HL-60 (cell line): Measurements from ENCODE around the gene NUTM1.

Experiments
- DNase-seq, 2 experiments: peaks; one replicate each; pipeline ENCODE4 v3.0.0-alpha.2; 2010 to 2020; ENCODE audit warnings: low read depth in 1 of 2, low spot score in 1 of 2
- H3K27ac ChIP-seq: fragments of 250-450 bp; sonication (Bioruptor Pico); replicated peaks from 2 replicates; pipeline ENCODE4 v1.5.1; 2020; ENCODE audit warnings: mild to moderate bottlenecking, moderate library complexity
- H3K27me3 ChIP-seq: fragments of 250-450 bp; sonication (Bioruptor Pico); 2 replicates; pipeline ENCODE4 v1.5.1; 2021; ENCODE audit warnings: mild to moderate bottlenecking, moderate library complexity; ENCODE audit not compliant: insufficient read depth, poor library complexity, severe bottlenecking
- H3K4me3 ChIP-seq: replicated peaks from 2 replicates; pipeline ENCODE4 v1.5.1; 2011; ENCODE audit warnings: mild to moderate bottlenecking, control low read depth, low read length; ENCODE audit not compliant: insufficient read depth
- GABPA ChIP-seq: IDR thresholded peaks from 2 replicates; pipeline ENCODE4 v1.6.1; 2012; ENCODE audit warnings: low read depth
- POLR2AphosphoS5 ChIP-seq: IDR thresholded peaks from 2 replicates; pipeline ENCODE4 v1.6.1; 2012; ENCODE audit warnings: low read depth
- SPI1 ChIP-seq: IDR thresholded peaks from 2 replicates; pipeline ENCODE4 v1.6.1; 2012; ENCODE audit warnings: low read depth, mild to moderate bottlenecking, borderline replicate concordance
- TF ChIP-seq, protein P1 (sequence below): IDR thresholded peaks from one replicate; pipeline ENCODE4 v1.5.1; 2011; ENCODE audit warnings: low read length, control low read depth, inconsistent platforms; ENCODE audit not compliant: insufficient read depth
- TF ChIP-seq, protein P2 (sequence below): IDR thresholded peaks from 2 replicates; pipeline ENCODE4 v1.6.1; 2012; ENCODE audit warnings: low read depth; ENCODE audit not compliant: insufficient replicate concordance

NUTM1 gene

DNA sequence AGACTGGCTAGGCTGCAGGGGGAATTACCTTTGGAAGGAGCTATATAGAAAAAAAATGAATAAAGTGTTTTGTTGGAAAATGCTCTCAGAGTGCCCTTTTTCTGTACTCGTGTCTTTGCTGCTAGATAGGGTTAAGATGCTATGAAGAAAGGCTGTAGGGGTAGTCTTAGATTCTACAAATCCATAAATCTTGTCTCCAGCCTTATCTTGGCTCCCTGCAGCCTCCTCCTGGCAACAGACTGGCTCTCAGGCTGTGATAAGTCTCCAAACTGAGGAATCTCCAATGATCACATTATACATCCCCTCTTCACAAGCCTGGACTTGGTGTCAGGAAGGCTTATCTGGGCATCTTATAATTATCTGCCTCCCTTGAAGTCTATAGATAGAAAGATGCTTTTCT is 14.5 kb downstream of the NUTM1 start:
- H3K27me3 ChIP-seq, result no peaks in the 10 kb centered on the region
- H3K27ac ChIP-seq, result no peak overlapping the region
- TF ChIP-seq GABPA (no peak), SPI1 (no peak), POLR2AphosphoS5 (no peak)
- TF ChIP-seq, protein P1, sequence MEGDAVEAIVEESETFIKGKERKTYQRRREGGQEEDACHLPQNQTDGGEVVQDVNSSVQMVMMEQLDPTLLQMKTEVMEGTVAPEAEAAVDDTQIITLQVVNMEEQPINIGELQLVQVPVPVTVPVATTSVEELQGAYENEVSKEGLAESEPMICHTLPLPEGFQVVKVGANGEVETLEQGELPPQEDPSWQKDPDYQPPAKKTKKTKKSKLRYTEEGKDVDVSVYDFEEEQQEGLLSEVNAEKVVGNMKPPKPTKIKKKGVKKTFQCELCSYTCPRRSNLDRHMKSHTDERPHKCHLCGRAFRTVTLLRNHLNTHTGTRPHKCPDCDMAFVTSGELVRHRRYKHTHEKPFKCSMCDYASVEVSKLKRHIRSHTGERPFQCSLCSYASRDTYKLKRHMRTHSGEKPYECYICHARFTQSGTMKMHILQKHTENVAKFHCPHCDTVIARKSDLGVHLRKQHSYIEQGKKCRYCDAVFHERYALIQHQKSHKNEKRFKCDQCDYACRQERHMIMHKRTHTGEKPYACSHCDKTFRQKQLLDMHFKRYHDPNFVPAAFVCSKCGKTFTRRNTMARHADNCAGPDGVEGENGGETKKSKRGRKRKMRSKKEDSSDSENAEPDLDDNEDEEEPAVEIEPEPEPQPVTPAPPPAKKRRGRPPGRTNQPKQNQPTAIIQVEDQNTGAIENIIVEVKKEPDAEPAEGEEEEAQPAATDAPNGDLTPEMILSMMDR, result no peak
- TF ChIP-seq, protein P2, sequence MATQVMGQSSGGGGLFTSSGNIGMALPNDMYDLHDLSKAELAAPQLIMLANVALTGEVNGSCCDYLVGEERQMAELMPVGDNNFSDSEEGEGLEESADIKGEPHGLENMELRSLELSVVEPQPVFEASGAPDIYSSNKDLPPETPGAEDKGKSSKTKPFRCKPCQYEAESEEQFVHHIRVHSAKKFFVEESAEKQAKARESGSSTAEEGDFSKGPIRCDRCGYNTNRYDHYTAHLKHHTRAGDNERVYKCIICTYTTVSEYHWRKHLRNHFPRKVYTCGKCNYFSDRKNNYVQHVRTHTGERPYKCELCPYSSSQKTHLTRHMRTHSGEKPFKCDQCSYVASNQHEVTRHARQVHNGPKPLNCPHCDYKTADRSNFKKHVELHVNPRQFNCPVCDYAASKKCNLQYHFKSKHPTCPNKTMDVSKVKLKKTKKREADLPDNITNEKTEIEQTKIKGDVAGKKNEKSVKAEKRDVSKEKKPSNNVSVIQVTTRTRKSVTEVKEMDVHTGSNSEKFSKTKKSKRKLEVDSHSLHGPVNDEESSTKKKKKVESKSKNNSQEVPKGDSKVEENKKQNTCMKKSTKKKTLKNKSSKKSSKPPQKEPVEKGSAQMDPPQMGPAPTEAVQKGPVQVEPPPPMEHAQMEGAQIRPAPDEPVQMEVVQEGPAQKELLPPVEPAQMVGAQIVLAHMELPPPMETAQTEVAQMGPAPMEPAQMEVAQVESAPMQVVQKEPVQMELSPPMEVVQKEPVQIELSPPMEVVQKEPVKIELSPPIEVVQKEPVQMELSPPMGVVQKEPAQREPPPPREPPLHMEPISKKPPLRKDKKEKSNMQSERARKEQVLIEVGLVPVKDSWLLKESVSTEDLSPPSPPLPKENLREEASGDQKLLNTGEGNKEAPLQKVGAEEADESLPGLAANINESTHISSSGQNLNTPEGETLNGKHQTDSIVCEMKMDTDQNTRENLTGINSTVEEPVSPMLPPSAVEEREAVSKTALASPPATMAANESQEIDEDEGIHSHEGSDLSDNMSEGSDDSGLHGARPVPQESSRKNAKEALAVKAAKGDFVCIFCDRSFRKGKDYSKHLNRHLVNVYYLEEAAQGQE, result no peak
- no peak overlapping the region for H3K4me3 ChIP-seq
- no peak for DNase-seq

DNA sequence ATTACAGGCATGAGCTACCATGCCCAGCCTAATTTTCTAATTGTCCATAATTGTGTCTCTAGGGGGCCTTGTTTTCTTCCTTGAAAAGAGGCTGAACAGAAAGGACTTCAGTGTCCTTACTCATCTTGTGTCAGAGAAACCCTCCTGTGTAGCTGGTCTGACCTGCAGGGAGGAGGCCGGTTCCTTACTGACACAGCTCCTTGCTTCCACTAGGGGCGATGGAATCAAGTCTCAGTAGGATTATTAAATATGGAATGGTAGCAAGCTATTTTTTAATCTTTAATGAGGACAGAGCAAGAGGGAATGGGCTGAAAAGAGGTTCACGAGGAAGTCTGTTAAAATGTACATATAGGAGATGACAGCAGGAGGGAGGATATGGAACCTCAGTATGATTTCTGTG is 15.3 kb downstream of the NUTM1 start:
- Histone ChIP-seq H3K27me3 (no peaks in the 10 kb centered on the region), H3K4me3 (no peak overlapping the region), H3K27ac (no peak overlapping the region)
- no peak for TF ChIP-seq SPI1
- TF ChIP-seq, protein P2, result no peak
- TF ChIP-seq POLR2AphosphoS5, result no peak
- TF ChIP-seq GABPA, result no peak
- TF ChIP-seq, protein P1, result no peak
- no peak for DNase-seq

DNA sequence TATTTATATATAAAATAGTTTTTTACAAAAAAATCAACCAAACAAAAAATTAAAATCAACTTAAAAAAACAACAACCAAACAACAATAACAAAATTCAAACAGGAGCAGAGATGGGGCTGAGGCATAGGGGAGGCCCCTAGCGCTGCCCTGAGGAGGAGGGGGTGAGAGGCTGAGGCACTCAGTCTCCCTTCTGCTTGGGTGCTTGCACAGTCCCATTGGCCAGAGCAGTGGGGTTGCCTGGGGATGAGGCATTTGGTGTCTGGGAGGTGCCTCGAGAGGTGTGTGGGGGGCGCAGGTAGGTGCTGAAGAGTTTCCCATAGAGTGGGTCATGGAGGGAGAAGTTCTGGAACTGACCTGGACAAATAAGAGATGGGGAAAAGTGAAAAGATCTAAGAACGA is 15.8 kb downstream of the NUTM1 start:
- H3K4me3 ChIP-seq, result no peak overlapping the region
- no peaks in the 10 kb centered on the region for H3K27me3 ChIP-seq
- TF ChIP-seq SPI1 (no peak), GABPA (no peak), POLR2AphosphoS5 (no peak)
- TF ChIP-seq, protein P2, result no peak
- TF ChIP-seq, protein P1, result no peak
- DNase-seq, result no peak
- H3K27ac ChIP-seq, result no peak overlapping the region
